ENCODE results near the gene COL4A1. TPM values are rescaled to one million over a fixed set of nuclear protein-coding genes. Genes with fewer than 3 reads are reported as not detected.

The COL4A1 gene
- total RNA-seq, 1 donor from 2014 or later: 178 TPM

GRCh38 chr13:110266431-110266809 lies 40.5 kb downstream of the COL4A1 start:
- no peaks in the 10 kb centered on the region for H3K36me3 ChIP-seq
- no peak overlapping the region for H3K27ac ChIP-seq
- H3K9me3 ChIP-seq: no peaks in the 10 kb centered on the region
- intact Hi-C loops (cut with DNase I): no loop called here
- no peak for TF ChIP-seq POLR2A (IDR thresholded peaks at IDR 0.05)
- TF ChIP-seq, protein P1, sequence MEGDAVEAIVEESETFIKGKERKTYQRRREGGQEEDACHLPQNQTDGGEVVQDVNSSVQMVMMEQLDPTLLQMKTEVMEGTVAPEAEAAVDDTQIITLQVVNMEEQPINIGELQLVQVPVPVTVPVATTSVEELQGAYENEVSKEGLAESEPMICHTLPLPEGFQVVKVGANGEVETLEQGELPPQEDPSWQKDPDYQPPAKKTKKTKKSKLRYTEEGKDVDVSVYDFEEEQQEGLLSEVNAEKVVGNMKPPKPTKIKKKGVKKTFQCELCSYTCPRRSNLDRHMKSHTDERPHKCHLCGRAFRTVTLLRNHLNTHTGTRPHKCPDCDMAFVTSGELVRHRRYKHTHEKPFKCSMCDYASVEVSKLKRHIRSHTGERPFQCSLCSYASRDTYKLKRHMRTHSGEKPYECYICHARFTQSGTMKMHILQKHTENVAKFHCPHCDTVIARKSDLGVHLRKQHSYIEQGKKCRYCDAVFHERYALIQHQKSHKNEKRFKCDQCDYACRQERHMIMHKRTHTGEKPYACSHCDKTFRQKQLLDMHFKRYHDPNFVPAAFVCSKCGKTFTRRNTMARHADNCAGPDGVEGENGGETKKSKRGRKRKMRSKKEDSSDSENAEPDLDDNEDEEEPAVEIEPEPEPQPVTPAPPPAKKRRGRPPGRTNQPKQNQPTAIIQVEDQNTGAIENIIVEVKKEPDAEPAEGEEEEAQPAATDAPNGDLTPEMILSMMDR (IDR thresholded peaks at IDR 0.05): no peak
- TF ChIP-seq POLR2AphosphoS5 (IDR thresholded peaks at IDR 0.05; ENCODE audit: insufficient read depth in 1 of 2, low read depth in 1 of 2): no peak
- H3K4me3 ChIP-seq: peak overlapping the region in 1 of 2 donors; percentile 18
- no peak for DNase-seq (ENCODE audit: extremely low spot score in 2 of 2)
- no peaks in the 10 kb centered on the region for H3K27me3 ChIP-seq
- H3K4me1 ChIP-seq: peaks cover 63% of the 10 kb centered on the region

- peak overlapping the region in 1 of 2 donors; percentile 18 for H3K4me3 ChIP-seq
- H3K36me3 ChIP-seq: no peaks in the 10 kb centered on the region
- peaks cover 65% of the 10 kb centered on the region for H3K4me1 ChIP-seq
- H3K9me3 ChIP-seq: no peaks in the 10 kb centered on the region
- intact Hi-C loops (cut with DNase I): no loop called here
- no peak overlapping the region for H3K27ac ChIP-seq
- no peaks in the 10 kb centered on the region for H3K27me3 ChIP-seq
- peak; percentile 82 to 89 for DNase-seq (ENCODE audit: extremely low spot score in 2 of 2)
- peak in 1 of 2 donors; percentile 49 for TF ChIP-seq POLR2AphosphoS5 (IDR thresholded peaks at IDR 0.05; ENCODE audit: insufficient read depth in 1 of 2, low read depth in 1 of 2)
- TF ChIP-seq POLR2A (IDR thresholded peaks at IDR 0.05): no peak
These were observed 41.1 kb downstream of the COL4A1 start for GRCh38 chr13:110265682-110266430.

- H3K27me3 ChIP-seq: no peaks in the 10 kb centered on the region
- peak overlapping the region; percentile 48 for H3K27ac ChIP-seq
- no peak for TF ChIP-seq POLR2AphosphoS5 (IDR thresholded peaks at IDR 0.05; ENCODE audit: insufficient read depth in 1 of 2, low read depth in 1 of 2)
- TF ChIP-seq, protein P1 (IDR thresholded peaks at IDR 0.05): no peak
- no peak for TF ChIP-seq POLR2A (IDR thresholded peaks at IDR 0.05)
- H3K36me3 ChIP-seq: no peaks in the 10 kb centered on the region
- H3K4me1 ChIP-seq: peaks cover 65% of the 10 kb centered on the region
- no peak overlapping the region for H3K4me3 ChIP-seq
- intact Hi-C loops (cut with DNase I): no loop called here
- DNase-seq (ENCODE audit: extremely low spot score in 2 of 2): no peak
- no peaks in the 10 kb centered on the region for H3K9me3 ChIP-seq
These were observed 41.6 kb downstream of the COL4A1 start for GRCh38 chr13:110265341-110265681.

DNA sequence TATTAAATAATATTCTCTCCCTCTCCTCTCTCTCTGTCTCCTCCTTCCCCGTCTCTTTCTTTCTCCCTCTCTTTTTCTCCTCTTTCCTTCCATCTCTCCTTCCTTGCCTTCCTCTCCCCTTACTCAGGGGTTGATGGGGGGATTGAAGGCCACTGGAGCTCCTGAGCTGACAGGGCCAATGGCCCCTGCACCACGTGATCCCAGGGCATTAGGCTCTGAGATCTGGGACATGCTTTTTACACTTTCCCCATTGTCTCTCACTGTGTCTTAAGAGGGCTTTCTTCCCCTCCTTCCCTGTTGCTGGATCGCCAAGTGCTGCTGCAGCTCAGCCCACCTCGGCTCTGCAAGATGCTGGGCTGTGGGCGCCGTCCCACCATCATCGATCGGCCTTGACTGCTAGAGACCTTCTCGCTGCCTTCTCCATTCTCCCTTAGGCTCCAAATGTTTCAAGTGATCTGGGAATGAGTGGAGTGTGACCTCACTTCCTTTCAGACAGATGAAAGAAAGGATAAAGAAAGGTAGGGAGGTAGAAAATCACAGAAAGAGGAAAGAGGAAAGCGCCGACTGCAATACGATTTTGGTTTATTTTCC lies 42.2 kb downstream of the COL4A1 start:
- Histone ChIP-seq H3K9me3 (no peaks in the 10 kb centered on the region), H3K27ac (peak overlapping the region; percentile 48), H3K4me1 (peaks cover 64% of the 10 kb centered on the region), H3K4me3 (no peak overlapping the region), H3K36me3 (no peaks in the 10 kb centered on the region), H3K27me3 (no peaks in the 10 kb centered on the region)
- TF ChIP-seq, protein P1 (IDR thresholded peaks at IDR 0.05): no peak
- TF ChIP-seq POLR2A (IDR thresholded peaks at IDR 0.05): no peak
- TF ChIP-seq POLR2AphosphoS5 (IDR thresholded peaks at IDR 0.05; ENCODE audit: insufficient read depth in 1 of 2, low read depth in 1 of 2): no peak
- intact Hi-C loops (cut with DNase I): no loop called here
- DNase-seq (ENCODE audit: extremely low spot score in 2 of 2): peak in 1 of 2 donors; percentile 74

GRCh38 chr13:110263888-110264287 lies 43.1 kb downstream of the COL4A1 start:
- H3K27me3 ChIP-seq: no peaks in the 10 kb centered on the region
- no peaks in the 10 kb centered on the region for H3K36me3 ChIP-seq
- peak in 1 of 2 donors; percentile 80 for DNase-seq (ENCODE audit: extremely low spot score in 2 of 2)
- no peak for TF ChIP-seq POLR2A (IDR thresholded peaks at IDR 0.05)
- TF ChIP-seq POLR2AphosphoS5 (IDR thresholded peaks at IDR 0.05; ENCODE audit: insufficient read depth in 1 of 2, low read depth in 1 of 2): peak in 1 of 2 donors; percentile 30
- H3K9me3 ChIP-seq: no peaks in the 10 kb centered on the region
- peaks cover 63% of the 10 kb centered on the region for H3K4me1 ChIP-seq
- H3K27ac ChIP-seq: peak overlapping the region; percentile 48
- H3K4me3 ChIP-seq: no peak overlapping the region
- intact Hi-C loops (cut with DNase I): no loop called here

- H3K36me3 ChIP-seq: no peaks in the 10 kb centered on the region
- peaks cover 63% of the 10 kb centered on the region for H3K4me1 ChIP-seq
- TF ChIP-seq, protein P1 (IDR thresholded peaks at IDR 0.05): no peak
- TF ChIP-seq POLR2AphosphoS5 (IDR thresholded peaks at IDR 0.05; ENCODE audit: insufficient read depth in 1 of 2, low read depth in 1 of 2) (no peak), POLR2A (IDR thresholded peaks at IDR 0.05) (no peak)
These were observed 43.6 kb downstream of the COL4A1 start for GRCh38 chr13:110263404-110263803.

More at GRCh38 chr13:110263404-110263803, 43.6 kb downstream of the COL4A1 start:
- Histone ChIP-seq H3K9me3 (no peaks in the 10 kb centered on the region), H3K27me3 (no peaks in the 10 kb centered on the region), H3K27ac (peak overlapping the region; percentile 27), H3K4me3 (no peak overlapping the region)
- peak in 1 of 2 donors; percentile 52 for DNase-seq (ENCODE audit: extremely low spot score in 2 of 2)
- intact Hi-C loops (cut with DNase I): no loop called here

Measured in vagina (tissue), 2 donors.